Measurements from ENCODE around the gene CECR2.
"Not testable (repeated sequence)": the region's sequence is repeated elsewhere in the genome, so short reads cannot be mapped to it uniquely, and the experiment has no call there.

The CECR2 gene

DNA sequence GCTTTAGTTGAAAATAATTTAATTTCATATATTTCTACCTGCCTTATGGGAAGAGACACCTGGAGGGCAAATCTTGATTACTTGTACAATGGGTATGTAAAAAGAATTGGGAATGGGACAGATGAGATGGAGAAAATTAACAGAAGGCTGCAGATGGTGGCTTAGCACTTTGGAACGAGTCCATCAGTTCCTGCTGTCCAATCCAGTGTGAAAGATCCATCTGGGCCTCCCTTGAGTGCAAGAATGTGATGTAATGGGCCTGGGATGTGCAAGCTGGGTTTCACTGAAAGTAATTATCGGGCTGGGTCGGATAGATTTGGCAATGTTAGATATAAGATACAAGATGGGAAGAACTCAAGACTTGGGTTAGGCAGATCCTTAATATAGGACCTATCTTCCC is 42.0 kb downstream of the CECR2 start:
- H3K4me1 Mint-ChIP-seq = no peaks in the 10 kb centered on the region
- H3K27ac Mint-ChIP-seq = no peak overlapping the region
- no peaks in the 10 kb centered on the region for H3K9me3 Mint-ChIP-seq
- H3K27me3 Mint-ChIP-seq = no peaks in the 10 kb centered on the region
- H3K4me3 Mint-ChIP-seq = no peak overlapping the region
- no peaks in the 10 kb centered on the region for H3K36me3 Mint-ChIP-seq

DNA sequence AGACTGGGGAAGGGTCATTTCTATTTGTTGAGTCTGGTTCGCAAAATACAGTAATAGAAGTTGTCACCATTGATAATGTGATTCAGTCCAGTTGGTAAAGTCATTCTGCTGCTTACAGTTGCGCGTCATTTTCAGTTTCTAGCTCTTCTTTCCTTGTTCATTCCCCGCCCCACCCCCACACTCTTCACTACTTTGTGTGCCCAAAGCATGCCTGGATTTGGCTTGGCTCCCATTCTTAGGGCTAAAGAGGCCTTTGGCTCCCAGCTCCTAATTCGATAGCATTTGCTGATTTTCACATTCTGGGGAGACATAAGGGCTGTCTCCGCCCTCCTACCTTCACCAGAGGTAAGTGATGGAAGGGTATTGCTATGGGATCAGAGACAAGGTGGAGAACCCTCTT is 43.0 kb downstream of the CECR2 start:
- Mint-ChIP-seq H3K4me3 (no peak overlapping the region), H3K27me3 (no peaks in the 10 kb centered on the region), H3K27ac (no peak overlapping the region), H3K4me1 (no peaks in the 10 kb centered on the region), H3K36me3 (no peaks in the 10 kb centered on the region), H3K9me3 (no peaks in the 10 kb centered on the region)

DNA sequence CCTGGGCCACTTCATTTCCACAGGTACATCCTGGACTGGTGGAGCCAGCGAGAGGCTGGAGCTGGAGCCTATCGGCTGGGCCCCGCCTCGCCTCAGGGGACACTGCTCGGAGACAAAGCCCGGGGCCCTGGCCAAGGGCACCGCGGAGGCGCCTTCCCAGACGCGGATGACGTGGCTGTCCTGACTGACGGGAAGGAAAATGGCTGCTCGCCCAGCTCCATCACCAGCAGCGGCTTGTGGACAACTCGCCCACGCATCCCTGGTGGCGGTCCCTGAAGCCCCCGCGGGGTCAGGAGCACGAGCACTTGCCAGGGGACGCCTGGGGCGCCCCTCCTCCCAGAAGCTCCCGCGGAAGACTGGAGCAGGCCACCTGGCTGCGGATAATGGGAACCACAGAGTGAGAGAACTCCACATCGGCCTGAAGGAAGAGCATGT is 49.6 kb downstream of the CECR2 start:
- Mint-ChIP-seq H3K4me1 (no peaks in the 10 kb centered on the region), H3K36me3 (peaks cover 2% of the 10 kb centered on the region), H3K27ac (no peak overlapping the region), H3K27me3 (no peaks in the 10 kb centered on the region), H3K4me3 (no peak overlapping the region), H3K9me3 (no peaks in the 10 kb centered on the region)

DNA sequence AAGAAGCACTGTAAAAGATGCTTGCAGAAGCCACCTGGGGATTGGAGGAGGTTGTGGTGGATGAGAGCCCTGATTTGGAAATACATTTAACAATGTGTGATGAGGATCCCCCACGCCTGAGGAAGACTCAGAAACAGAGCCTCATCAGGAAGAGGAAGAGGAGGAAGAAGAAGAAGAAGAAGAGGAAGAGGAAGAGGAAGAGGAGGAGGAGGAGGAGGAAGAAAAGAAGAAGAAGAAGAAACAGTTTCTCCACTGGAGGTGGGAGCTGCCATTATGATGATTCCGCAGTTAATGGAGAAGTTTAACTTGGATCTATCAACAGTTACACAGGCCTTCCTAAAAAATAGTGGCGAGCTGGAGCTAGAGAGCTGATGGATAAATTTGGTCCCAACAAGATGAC is 50.1 kb downstream of the CECR2 start:
- no peaks in the 10 kb centered on the region for H3K4me1 Mint-ChIP-seq
- H3K9me3 Mint-ChIP-seq = no peaks in the 10 kb centered on the region
- H3K4me3 Mint-ChIP-seq = no peak overlapping the region
- H3K36me3 Mint-ChIP-seq = peaks cover 2% of the 10 kb centered on the region
- H3K27me3 Mint-ChIP-seq = no peaks in the 10 kb centered on the region
- H3K27ac Mint-ChIP-seq = no peak overlapping the region

DNA sequence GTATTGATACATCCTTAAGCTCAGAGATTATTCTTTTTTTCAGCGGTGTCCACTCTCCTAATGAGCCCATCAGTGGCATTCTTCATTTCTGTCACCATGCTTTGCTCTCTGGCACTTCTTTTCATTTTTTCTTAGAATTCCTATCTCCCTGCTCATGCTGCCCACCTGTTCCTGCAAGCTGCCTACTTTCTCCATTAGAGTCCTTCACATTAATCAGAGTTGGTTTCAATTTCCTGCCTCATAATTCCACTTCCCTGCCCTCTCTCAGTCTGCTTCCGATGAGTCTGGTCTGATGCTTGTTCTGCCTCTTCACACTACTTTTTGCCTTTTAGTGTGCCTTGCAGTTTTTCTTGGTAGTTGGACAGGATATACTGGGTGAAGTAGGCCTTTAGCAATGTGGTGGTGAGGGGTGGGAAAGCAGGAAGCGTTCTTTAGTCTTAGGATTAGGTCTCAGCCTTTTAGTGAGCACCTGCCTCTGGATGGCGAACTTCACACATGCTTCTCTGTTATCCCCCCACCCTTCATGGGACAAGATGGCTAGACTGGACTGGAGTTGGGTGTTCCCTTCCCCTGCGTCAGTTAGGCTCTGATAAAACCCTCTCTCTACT is 53.6 kb downstream of the CECR2 start:
- H3K4me3 Mint-ChIP-seq = no peak overlapping the region
- no peaks in the 10 kb centered on the region for H3K9me3 Mint-ChIP-seq
- H3K36me3 Mint-ChIP-seq = peaks cover 2% of the 10 kb centered on the region
- no peaks in the 10 kb centered on the region for H3K27me3 Mint-ChIP-seq
- no peaks in the 10 kb centered on the region for H3K4me1 Mint-ChIP-seq
- H3K27ac Mint-ChIP-seq = no peak overlapping the region

DNA sequence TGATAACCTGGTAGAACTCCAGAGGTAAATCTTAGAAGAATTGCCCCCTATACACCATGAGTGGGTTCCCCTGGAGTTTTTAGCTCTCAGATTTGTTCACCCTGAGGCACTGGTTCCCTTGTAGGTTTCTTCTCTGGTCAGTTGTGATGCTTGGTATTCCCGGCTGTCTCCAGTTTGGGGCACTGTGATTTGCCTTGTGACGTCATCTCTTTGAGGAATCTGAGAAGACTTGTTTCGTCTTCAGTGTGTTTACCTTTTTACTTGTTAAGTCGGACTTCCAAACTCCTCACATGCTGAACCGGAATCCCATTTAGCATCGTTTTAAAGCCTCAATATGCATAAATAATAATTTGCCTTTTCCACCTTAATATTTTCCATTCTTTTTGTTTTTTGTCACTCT is 54.4 kb downstream of the CECR2 start:
- Mint-ChIP-seq H3K4me3 (no peak overlapping the region), H3K36me3 (peaks cover 2% of the 10 kb centered on the region), H3K9me3 (no peaks in the 10 kb centered on the region), H3K27ac (no peak overlapping the region), H3K27me3 (no peaks in the 10 kb centered on the region), H3K4me1 (no peaks in the 10 kb centered on the region)

DNA sequence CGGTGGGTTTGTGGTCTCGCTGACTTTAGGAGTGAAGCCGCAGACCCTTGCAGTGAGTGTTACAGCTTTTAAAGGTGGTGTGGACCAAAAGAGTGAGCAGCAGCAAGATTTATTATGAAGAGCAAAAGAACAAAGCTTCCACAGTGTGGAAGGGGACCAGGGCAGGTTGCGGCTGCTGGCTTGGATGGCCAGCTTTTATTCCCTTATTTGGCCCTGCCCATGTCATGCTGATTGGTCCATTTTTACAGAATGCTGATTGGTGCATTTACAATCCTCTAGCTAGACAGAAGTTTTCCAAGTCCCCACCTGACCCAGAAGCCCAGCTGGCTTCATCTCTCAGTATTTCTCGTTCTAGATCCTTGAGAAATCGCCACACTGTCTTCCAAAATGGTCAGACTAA is 58.3 kb downstream of the CECR2 start:
- H3K4me1 Mint-ChIP-seq, H3K4me3 Mint-ChIP-seq, H3K9me3 Mint-ChIP-seq, H3K27me3 Mint-ChIP-seq, H3K36me3 Mint-ChIP-seq, H3K27ac Mint-ChIP-seq: not testable (repeated sequence)

DNA sequence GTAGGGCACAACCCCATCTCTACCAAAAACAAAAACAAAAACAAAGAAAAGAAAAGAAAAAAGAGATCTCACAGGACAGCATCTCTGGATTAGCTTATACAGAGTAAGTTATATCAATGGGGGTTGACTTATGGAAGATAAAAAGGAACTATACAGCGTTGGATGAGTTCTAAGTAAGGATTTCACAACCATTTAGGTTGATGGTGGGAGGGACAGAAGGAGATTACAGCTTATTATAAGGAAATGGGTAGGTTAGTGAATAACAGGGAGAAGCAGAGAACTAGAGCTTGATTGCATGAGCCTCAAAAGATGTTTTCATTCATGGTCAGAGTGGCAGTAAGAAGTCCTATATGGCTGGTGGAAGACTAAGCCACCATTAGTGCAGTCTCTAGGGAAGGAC is 60.3 kb downstream of the CECR2 start:
- peaks cover 4% of the 10 kb centered on the region for H3K27me3 Mint-ChIP-seq
- H3K4me1 Mint-ChIP-seq = no peaks in the 10 kb centered on the region
- H3K9me3 Mint-ChIP-seq = no peaks in the 10 kb centered on the region
- H3K27ac Mint-ChIP-seq = no peak overlapping the region
- no peaks in the 10 kb centered on the region for H3K36me3 Mint-ChIP-seq
- no peak overlapping the region for H3K4me3 Mint-ChIP-seq

DNA sequence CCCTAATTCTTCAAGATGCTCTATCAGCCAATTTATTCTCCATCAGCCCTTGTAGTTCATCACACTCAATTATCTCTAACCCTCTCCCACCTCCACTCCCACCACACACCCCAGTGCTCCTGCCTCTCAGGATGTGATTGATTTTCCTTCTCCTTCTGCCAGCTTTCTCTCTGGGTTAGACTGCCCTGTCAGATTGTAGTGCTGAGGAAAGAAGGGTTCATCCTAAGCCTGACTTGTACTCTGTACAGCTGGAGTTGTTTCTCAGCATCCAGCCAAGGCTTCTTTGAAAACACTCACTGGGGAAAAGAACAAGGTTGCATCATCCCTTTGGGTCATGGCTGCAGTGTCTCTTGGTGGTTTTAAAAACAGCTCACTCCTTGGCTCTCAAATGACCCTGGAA is 61.2 kb downstream of the CECR2 start:
- Mint-ChIP-seq H3K27ac (no peak overlapping the region), H3K4me3 (no peak overlapping the region), H3K27me3 (peaks cover 4% of the 10 kb centered on the region), H3K36me3 (peaks cover 1% of the 10 kb centered on the region), H3K9me3 (no peaks in the 10 kb centered on the region), H3K4me1 (no peaks in the 10 kb centered on the region)

DNA sequence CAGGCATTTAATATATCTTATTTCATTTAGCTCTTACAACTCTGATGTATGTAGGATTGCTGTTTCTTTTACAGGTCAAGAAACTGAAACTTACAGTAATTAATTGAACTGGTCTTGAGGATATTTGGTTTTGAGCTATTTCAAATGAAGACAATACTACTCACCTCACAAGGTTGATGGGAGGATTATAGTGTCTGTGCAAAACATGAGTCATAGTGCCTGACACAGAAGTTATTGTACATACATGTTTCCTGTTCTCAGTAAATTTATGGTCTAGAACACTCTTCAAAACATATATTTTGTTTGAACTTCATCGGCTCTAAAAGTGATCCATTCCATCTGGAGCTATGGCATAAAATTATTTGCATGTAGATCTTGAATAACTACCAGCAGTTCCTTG is 61.9 kb downstream of the CECR2 start:
- H3K9me3 Mint-ChIP-seq = no peaks in the 10 kb centered on the region
- peaks cover 1% of the 10 kb centered on the region for H3K36me3 Mint-ChIP-seq
- peaks cover 4% of the 10 kb centered on the region for H3K27me3 Mint-ChIP-seq
- H3K4me3 Mint-ChIP-seq = no peak overlapping the region
- no peak overlapping the region for H3K27ac Mint-ChIP-seq
- H3K4me1 Mint-ChIP-seq = no peaks in the 10 kb centered on the region

DNA sequence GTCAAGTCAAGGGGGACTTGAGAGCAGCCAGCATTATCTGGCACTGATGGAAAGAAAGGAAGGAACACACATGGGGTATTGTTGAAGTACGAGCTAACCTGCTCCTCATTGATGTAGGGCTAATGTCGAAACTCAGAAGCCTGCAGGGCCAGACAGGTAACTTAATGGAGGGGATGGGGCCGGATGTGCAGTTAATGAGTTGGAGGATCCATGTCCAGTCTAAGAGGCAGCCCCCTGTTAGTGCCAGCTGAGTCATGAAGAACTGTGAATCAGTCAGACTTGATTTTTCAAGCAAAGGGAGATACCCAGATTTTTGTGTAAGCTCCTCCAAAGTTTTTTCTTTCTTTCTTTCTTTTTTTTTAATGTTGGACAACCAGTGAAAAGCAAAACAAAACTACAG is 65.6 kb downstream of the CECR2 start:
- Mint-ChIP-seq H3K36me3 (peaks cover 1% of the 10 kb centered on the region), H3K27me3 (peaks cover 4% of the 10 kb centered on the region), H3K4me1 (no peaks in the 10 kb centered on the region), H3K27ac (no peak overlapping the region), H3K4me3 (no peak overlapping the region), H3K9me3 (no peaks in the 10 kb centered on the region)

DNA sequence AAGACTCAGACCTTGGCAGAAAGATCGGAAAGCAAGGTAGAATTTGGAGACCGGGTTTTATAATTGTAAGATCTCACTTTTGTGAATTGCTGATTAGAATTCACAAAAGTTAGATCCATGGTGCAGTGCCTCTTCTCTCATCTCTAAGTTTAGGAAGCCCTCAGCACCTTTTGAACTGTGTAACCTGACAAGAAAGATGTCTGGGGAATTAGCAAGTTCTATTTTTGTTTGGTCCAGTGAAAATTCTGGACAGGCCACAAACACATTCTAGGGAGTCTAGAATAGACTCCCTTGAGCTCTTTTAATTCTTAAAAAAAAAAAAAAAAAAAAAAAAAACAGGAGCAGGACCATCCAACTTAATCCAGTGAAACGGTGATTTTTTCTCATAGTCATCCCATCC is 66.1 kb downstream of the CECR2 start:
- Mint-ChIP-seq H3K9me3 (no peaks in the 10 kb centered on the region), H3K27me3 (peaks cover 4% of the 10 kb centered on the region), H3K4me3 (no peak overlapping the region), H3K27ac (no peak overlapping the region), H3K4me1 (no peaks in the 10 kb centered on the region), H3K36me3 (peaks cover 1% of the 10 kb centered on the region)

DNA sequence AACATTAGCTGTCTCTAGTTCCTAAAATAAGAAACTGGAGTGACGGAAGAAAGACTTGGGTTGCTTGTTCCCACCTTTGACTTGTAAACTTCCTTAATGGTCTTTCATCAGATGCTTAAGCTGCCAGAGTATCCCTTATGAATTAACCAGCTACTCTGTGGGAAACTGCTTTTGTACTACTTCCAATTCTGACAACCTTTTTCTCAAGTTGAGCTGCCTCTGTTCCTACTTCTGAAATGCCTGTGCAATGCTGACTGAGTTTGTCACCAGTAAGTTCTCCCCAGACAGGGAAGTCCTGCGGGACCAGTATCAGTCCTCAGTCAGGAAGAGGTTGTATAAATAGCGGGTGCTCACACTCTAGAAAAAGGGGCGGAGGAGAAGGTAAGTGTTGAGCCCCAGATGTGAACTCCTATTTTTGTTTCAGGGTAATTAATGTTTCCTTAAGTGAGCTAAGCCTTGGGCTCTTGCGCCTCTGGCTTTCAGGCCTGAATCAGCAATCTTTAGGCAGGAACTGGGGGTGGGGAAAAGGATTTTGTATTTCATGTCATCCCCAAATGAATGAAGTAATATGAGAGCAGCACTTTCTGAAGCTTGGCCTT is 67.2 kb downstream of the CECR2 start:
- Mint-ChIP-seq H3K36me3 (peaks cover 1% of the 10 kb centered on the region), H3K27ac (no peak overlapping the region), H3K27me3 (peaks cover 4% of the 10 kb centered on the region), H3K4me3 (no peak overlapping the region), H3K4me1 (no peaks in the 10 kb centered on the region), H3K9me3 (no peaks in the 10 kb centered on the region)

DNA sequence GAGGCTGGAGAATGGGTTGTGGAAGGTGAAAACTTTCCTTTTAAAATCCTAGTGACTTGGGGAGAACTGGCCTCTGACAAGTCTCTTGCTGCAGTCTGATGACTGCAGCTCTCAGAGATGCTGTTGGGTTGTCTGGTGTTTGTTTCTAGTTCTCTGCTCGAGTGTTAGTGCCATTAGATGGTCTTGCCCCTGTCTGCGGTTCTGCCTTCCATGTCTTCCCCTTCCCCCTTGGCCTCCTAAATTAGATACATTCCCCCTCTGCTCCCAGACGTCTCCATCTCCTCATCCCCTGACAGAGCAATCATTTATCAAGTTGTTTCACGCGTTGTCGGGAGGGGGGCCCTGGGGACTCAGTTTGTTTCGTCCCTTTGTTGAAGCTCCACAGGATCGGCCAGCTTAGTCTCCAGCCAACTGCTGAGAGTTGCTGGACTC is 67.7 kb downstream of the CECR2 start:
- no peak overlapping the region for H3K4me3 Mint-ChIP-seq
- H3K9me3 Mint-ChIP-seq = no peaks in the 10 kb centered on the region
- H3K4me1 Mint-ChIP-seq = no peaks in the 10 kb centered on the region
- peaks cover 4% of the 10 kb centered on the region for H3K27me3 Mint-ChIP-seq
- H3K27ac Mint-ChIP-seq = no peak overlapping the region
- H3K36me3 Mint-ChIP-seq = peaks cover 1% of the 10 kb centered on the region

DNA sequence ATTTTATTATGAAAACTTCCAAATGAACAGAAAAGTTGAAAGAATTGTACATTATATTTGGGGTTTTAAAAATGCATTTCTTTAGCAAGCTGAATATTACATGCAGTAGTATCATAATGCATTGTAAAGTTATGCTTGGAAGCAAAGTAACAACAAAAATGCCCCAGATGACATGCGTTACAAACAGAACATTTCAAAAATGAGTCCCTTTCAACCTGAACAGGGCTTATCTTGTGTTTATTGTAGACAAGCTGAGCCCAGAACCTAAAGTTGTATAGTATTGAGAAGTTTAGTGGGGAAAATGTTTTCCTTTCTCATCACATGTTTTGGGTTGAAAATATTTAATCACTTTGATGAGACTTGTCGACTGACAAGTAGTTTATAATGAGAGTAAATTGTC is 68.8 kb downstream of the CECR2 start:
- Mint-ChIP-seq H3K4me3 (no peak overlapping the region), H3K4me1 (no peaks in the 10 kb centered on the region), H3K9me3 (no peaks in the 10 kb centered on the region), H3K36me3 (peaks cover 1% of the 10 kb centered on the region), H3K27me3 (peaks cover 4% of the 10 kb centered on the region), H3K27ac (no peak overlapping the region)

DNA sequence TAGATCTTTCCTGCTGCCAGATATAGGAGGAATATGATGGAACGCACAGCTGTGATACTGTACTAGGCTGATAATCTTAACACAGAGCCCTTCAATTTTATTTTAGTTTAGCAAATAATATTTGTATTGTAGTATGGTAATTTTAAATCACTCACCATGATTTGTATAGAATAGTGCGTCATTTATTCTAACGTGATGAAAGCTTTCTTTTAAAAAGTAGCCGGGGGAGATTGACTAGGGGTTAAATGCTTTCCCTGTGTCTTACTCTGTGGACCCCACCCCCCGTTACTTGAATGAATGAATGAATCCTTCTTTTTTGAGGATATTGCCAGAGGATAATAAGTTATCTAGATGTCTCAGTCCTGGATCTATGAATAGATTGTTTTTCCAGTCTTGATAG is 72.1 kb downstream of the CECR2 start:
- H3K27ac Mint-ChIP-seq = no peak overlapping the region
- H3K4me1 Mint-ChIP-seq = no peaks in the 10 kb centered on the region
- H3K4me3 Mint-ChIP-seq = no peak overlapping the region
- no peaks in the 10 kb centered on the region for H3K36me3 Mint-ChIP-seq
- H3K27me3 Mint-ChIP-seq = peaks cover 4% of the 10 kb centered on the region
- H3K9me3 Mint-ChIP-seq = no peaks in the 10 kb centered on the region

Measured in activated naive CD4-positive, alpha-beta T cell treated with anti-CD3 and anti-CD28 coated beads, Interleukin-2, amount 50 U/mL, for 24 hours (primary cell).